Subcutaneous adipose tissue (tissue), 4 donors: ENCODE results near the gene RNF212B. TPM values are rescaled to one million over a fixed set of nuclear protein-coding genes. Genes with fewer than 3 reads are reported as not detected.

Experiments used
- total RNA-seq, 4 donors: library from RNA; depleted of rRNA; stranded (reverse); fragments of >200 nt; gene quantifications; one replicate each; pipeline ENCODE4 v1.1.0, GENCODE V29; 2016
- TF ChIP-seq, protein P1 (sequence below): fragments of 450-650 bp; IDR thresholded peaks from one replicate; pipeline ENCODE4 v1.5.1; 2016; ENCODE audit warnings: low read depth, mild to moderate bottlenecking, control low read depth, antibody characterized with exemption, moderate library complexity

The RNF212B gene, protein sequence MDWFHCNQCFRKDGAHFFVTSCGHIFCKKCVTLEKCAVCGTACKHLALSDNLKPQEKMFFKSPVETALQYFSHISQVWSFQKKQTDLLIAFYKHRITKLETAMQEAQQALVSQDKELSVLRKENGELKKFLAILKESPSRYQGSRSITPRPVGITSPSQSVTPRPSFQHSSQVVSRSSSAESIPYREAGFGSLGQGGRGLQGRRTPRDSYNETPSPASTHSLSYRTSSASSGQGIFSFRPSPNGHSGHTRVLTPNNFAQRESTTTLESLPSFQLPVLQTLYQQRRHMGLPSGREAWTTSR
- not detected for total RNA-seq

DNA sequence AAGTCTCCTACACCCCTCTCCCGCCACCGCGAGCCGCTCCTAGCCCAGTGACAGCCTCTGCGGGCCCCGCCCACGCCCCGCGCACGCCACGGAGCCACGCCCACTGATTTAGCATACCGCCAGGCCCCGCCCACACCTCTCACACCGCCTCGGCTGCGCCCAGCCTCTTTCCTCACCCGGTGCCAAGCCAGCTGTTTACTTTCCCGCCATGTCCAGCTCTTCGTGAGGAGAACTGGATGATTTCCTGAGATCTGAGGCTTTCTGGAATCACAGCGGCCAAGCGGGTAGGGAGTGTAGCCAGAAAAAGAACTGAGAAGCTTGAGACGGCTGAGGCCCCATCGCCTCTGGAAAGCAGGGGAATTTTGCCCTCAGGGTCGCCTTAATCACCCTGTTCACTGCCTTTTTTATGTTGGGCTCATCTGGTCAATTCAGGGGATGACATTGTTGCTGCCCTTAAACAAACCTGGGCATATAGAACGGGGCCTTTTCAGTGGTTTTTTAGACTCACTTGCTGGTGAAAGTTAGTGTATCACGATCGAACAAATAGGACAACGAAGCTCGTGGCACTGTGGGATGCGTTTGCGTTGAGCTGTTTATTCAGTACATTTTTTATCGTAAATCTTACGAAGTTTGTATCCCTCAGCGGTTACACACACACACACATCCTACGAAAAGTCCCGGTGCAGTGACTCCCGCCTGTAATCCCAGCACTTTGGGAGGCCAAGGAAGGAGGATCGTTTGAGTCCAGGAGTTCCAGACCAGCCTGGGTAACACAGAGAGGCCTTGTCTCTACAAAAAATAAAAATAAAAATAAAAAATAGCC, at the start of gene RNF212B:
TSS of gene RNF212B (plus strand) at position 165 of the 823 bp plus-strand sequence. CDS start 2,410 bp downstream, outside the sequence.
- TF ChIP-seq, protein P1, sequence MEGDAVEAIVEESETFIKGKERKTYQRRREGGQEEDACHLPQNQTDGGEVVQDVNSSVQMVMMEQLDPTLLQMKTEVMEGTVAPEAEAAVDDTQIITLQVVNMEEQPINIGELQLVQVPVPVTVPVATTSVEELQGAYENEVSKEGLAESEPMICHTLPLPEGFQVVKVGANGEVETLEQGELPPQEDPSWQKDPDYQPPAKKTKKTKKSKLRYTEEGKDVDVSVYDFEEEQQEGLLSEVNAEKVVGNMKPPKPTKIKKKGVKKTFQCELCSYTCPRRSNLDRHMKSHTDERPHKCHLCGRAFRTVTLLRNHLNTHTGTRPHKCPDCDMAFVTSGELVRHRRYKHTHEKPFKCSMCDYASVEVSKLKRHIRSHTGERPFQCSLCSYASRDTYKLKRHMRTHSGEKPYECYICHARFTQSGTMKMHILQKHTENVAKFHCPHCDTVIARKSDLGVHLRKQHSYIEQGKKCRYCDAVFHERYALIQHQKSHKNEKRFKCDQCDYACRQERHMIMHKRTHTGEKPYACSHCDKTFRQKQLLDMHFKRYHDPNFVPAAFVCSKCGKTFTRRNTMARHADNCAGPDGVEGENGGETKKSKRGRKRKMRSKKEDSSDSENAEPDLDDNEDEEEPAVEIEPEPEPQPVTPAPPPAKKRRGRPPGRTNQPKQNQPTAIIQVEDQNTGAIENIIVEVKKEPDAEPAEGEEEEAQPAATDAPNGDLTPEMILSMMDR: no peak

DNA sequence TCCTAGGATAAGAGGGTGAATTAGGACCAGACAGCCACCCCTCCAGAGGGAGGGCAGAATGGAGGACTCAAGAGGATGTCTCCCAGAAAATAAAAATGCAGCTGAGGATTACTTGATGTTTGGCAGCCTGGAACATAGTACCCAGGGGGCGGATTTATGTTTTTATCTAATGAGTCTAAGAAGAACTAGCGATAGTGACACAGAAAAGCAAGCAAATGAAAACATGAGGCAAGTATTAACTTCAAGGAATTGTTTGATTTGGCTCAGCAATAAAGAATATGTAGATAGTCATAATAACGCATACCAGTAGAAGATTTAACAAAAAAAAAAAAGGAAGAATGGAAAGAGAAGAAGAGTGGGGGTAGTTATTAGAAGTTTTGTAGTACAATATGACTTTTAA, 44.3 kb upstream of the RNF212B start:
- TF ChIP-seq, protein P1: no peak

DNA sequence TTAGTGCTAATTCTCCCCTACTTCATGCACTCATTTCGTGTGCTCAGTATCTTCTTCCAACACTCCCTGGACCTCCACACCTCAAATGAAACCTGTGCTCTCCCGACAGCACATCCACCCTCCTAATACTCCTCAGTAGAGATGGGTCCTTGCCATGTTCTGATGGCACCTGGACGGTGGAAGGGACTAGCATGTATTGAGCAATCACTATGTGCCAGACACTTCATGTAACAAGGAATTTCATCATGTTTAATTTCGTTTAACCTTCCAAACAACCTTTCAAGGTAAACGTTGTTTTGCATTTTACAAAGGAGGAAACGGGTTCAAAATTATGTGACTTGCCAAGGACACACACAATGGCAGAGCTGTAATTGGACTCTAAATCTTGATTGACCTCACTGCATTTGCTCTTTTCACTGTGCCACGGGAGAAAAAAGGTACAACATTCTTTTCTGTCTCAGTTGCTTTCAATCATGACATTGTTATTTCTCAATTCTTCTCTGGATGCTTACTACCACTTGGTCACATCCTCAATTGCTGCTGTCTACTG, 42.1 kb upstream of the RNF212B start:
- TF ChIP-seq, protein P1: no peak

DNA sequence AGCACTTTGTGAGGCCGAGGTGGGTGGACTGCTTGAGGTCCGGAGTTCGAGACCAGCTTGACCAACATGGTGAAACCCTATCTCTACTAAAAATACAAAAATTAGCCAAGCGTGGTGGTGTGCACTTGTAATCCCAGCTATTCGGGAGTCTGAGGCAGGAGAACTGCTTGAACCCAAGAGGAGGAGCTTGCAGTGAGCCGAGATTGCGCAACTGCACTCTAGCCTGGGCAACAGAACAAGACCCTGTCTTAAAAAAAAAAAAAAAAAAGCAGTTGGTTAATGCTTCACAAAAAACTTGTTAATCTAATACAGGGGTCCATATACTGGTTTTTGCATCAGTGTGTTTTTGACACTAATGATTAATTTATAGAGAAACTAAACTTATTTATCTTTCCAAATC, 35.7 kb upstream of the RNF212B start:
- TF ChIP-seq, protein P1: no peak

DNA sequence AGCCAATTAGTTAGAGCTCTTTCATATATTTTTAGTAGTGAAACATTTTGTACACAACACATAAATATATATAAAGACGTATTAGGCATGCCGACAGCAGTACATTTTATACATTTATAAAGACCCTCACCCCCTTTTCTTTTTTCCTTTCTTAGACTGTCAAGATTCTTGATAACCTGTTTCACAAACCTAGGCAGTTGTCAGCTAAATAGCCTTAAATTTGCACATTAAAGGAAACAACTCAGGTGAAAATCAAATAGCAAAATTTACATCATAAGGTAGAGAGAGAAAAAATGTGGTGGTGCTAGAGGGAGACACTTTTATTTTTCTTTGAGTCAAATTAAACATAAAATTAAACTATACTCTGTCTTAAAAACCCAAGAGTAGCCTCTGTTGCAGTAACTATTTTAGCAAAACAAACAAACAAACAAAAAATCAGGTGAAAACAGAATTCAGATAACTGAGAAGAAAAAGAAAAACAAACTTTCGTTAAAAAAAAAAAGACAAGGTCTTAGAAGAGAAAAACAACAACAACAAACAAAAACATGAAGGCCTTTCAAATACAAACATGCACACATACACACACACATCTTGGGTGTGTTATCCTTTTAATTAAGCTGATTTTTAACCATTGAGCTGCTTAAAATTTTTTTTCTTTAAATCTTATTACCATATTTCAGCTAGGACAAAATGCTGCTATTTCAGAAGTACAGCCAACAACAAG, 31.2 kb upstream of the RNF212B start:
- TF ChIP-seq, protein P1: no peak

DNA sequence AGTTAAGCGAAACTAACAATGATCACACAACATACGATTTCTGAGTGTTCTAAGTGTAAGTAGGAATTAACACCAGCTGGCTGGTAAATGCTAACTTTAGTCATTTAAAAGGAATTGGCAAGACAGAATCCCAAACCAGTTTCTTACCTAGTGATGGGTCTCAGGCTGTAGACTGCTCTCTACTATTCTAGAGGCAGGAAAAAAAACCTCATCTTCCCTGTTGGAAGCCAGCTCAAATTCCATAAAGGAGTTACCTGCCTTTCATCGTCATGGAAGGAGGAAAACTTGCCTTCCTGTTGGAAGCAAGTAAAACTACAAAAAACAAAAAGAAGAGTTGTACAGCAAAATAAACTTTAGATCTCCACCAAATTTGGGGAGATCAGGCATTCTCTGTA, 30.6 kb upstream of the RNF212B start:
- TF ChIP-seq, protein P1: no peak
